Heart left ventricle (tissue), 13 donors: ENCODE measurements around the gene FATE1.

Experiments used
- CTCF ChIP-seq, 12 donors: fragments of 200-600 bp; sonication (generic) in 4 of 12; IDR thresholded peaks; one replicate each; pipeline versions ENCODE4 v1.5.0 to v1.8.0; 2018 to 2022; ENCODE audit warnings: antibody characterized with exemption in 12 of 12, mild to moderate bottlenecking in 5 of 12
- POLR2A ChIP-seq, 2 donors: fragments of 450-650 bp; IDR thresholded peaks; one replicate each; pipeline ENCODE4 v1.6.1; 2017; ENCODE audit warnings: antibody characterized with exemption in 2 of 2, mild to moderate bottlenecking in 2 of 2, moderate library complexity in 2 of 2
- donor health status: ischemic (EF 13 %, LVEDD 7.1; RV severe dilation, severe dysfunction).
- donor health status: DM: no; HTN: yes; CAD: no.
- donor health status: DM: no; HTN: no; CAD: no.
- donor health status: ischemic (EF 25% LVEDD 6.9; RV normal size, moderate dysfunction).
- donor health status: ischemic (EF 25% LVEDD 5.7; RV mildly dilated, moderate dysfunction).
- donor health status: ischemic (EF 35%, LVEDD 5.7; RV mildly dilated, moderate dysfunction).
- donor health status: nonischemic (EF 11% LVEDD 7.7; RV severe dilation, severe dysfunction).
- donor health status: DM: yes; HTN: yes; CAD: no.
- donor health status: PGD.
- donor health status: ischemic (EF 29% LVEDD 5.4; RV normal size, mild dysfunction).
- donor health status: nonischemic (EF 23%, LVEDD 6.1; RV moderate dilation, normal function).

- TF ChIP-seq POLR2A (IDR thresholded peaks at IDR 0.05), result no peak
- TF ChIP-seq CTCF (IDR thresholded peaks at IDR 0.05), result no peak
Measured at GRCh38 chrX:151736685-151737084, 20.9 kb downstream of the FATE1 start.
